ENCODE measurements around the gene SHH. TPM values are rescaled to one million over a fixed set of nuclear protein-coding genes. Genes with fewer than 3 reads are reported as not detected.

Gene SHH
- polyA plus RNA-seq, 1 donor from 2014 or later = 1.5 TPM

- Histone ChIP-seq H2AFZ (ENCODE audit: low read depth, low read length) (no peak overlapping the region), H3F3A (ENCODE audit: insufficient read depth, low read length, poor library complexity, severe bottlenecking) (no peaks in the 10 kb centered on the region), H3K9me3 (ENCODE audit: low read length) (no peaks in the 10 kb centered on the region), H3K27ac (ENCODE audit: low read length) (no peak overlapping the region), H3K4me3 (ENCODE audit: low read length) (no peak overlapping the region), H3K9me2 (ENCODE audit: insufficient read depth, low read length) (no peaks in the 10 kb centered on the region), H3K79me2 (replicated peaks; ENCODE audit: insufficient read depth, low read length) (no peaks in the 10 kb centered on the region), H4K20me1 (ENCODE audit: insufficient read depth) (no peaks in the 10 kb centered on the region), H3K4me2 (ENCODE audit: low read length) (no peak overlapping the region), H3K36me3 (ENCODE audit: insufficient read depth, low read length) (no peaks in the 10 kb centered on the region), H3K27me3 (ENCODE audit: insufficient read depth, low read depth, low read length) (peaks cover 96% of the 10 kb centered on the region), H3K9ac (ENCODE audit: low read length) (no peak overlapping the region)
- TF ChIP-seq REST (IDR thresholded peaks at IDR 0.05; ENCODE audit: borderline replicate concordance) = no peak
These were observed 5.1 kb downstream of the SHH start for GRCh38 chr7:155807065-155807671.

- no peak overlapping the region for H3K27ac ChIP-seq (ENCODE audit: low read length)
- H3K9me2 ChIP-seq (ENCODE audit: insufficient read depth, low read length) = no peaks in the 10 kb centered on the region
- no peaks in the 10 kb centered on the region for H3K36me3 ChIP-seq (ENCODE audit: insufficient read depth, low read length)
- peaks cover 98% of the 10 kb centered on the region for H3K27me3 ChIP-seq (ENCODE audit: insufficient read depth, low read depth, low read length)
- H2AFZ ChIP-seq (ENCODE audit: low read depth, low read length) = no peak overlapping the region
- H3K9me3 ChIP-seq (ENCODE audit: low read length) = no peaks in the 10 kb centered on the region
- H3K79me2 ChIP-seq (replicated peaks; ENCODE audit: insufficient read depth, low read length) = no peaks in the 10 kb centered on the region
- no peaks in the 10 kb centered on the region for H3F3A ChIP-seq (ENCODE audit: insufficient read depth, low read length, poor library complexity, severe bottlenecking)
- no peak for TF ChIP-seq REST (IDR thresholded peaks at IDR 0.05; ENCODE audit: borderline replicate concordance)
- peak; percentile 28 for TF ChIP-seq EZH2 (IDR thresholded peaks at IDR 0.05; ENCODE audit: borderline replicate concordance, insufficient read depth, low read length, poor library complexity, severe bottlenecking)
- no peak for TF ChIP-seq TAF1 (IDR thresholded peaks at IDR 0.05; ENCODE audit: low read depth)
- TF ChIP-seq POLR2AphosphoS5 (IDR thresholded peaks at IDR 0.05) = no peak
- H3K9ac ChIP-seq (ENCODE audit: low read length) = peak overlapping the region; percentile 48
- H3K4me2 ChIP-seq (ENCODE audit: low read length) = no peak overlapping the region
- peak overlapping the region; percentile 69 for H3K4me3 ChIP-seq (ENCODE audit: low read length)
- H4K20me1 ChIP-seq (ENCODE audit: insufficient read depth) = no peaks in the 10 kb centered on the region
These were observed 6.0 kb downstream of the SHH start for GRCh38 chr7:155806096-155806871.

GRCh38 chr7:155805826-155806095 is 6.5 kb downstream of the SHH start:
- no peaks in the 10 kb centered on the region for H3K36me3 ChIP-seq (ENCODE audit: insufficient read depth, low read length)
- H3F3A ChIP-seq (ENCODE audit: insufficient read depth, low read length, poor library complexity, severe bottlenecking) = no peaks in the 10 kb centered on the region
- H3K4me2 ChIP-seq (ENCODE audit: low read length) = peak overlapping the region; percentile 60
- no peaks in the 10 kb centered on the region for H3K9me2 ChIP-seq (ENCODE audit: insufficient read depth, low read length)
- no peaks in the 10 kb centered on the region for H3K79me2 ChIP-seq (replicated peaks; ENCODE audit: insufficient read depth, low read length)
- H3K27me3 ChIP-seq (ENCODE audit: insufficient read depth, low read depth, low read length) = peaks cover 98% of the 10 kb centered on the region
- H3K9me3 ChIP-seq (ENCODE audit: low read length) = no peaks in the 10 kb centered on the region
- H4K20me1 ChIP-seq (ENCODE audit: insufficient read depth) = no peaks in the 10 kb centered on the region
- peak overlapping the region; percentile 69 for H3K4me3 ChIP-seq (ENCODE audit: low read length)
- peak overlapping the region; percentile 48 for H3K9ac ChIP-seq (ENCODE audit: low read length)
- no peak overlapping the region for H3K27ac ChIP-seq (ENCODE audit: low read length)
- no peak overlapping the region for H2AFZ ChIP-seq (ENCODE audit: low read depth, low read length)
- TF ChIP-seq EZH2 (IDR thresholded peaks at IDR 0.05; ENCODE audit: borderline replicate concordance, insufficient read depth, low read length, poor library complexity, severe bottlenecking) (no peak), EP300 (conservative IDR thresholded peaks at IDR 0.05; ENCODE audit: poor library complexity, severe bottlenecking) (no peak), SMC3 (conservative IDR thresholded peaks at IDR 0.05; ENCODE audit: poor library complexity) (no peak), REST (IDR thresholded peaks at IDR 0.05; ENCODE audit: borderline replicate concordance) (no peak), CTCF (IDR thresholded peaks at IDR 0.05; ENCODE audit: poor library complexity, severe bottlenecking) (no peak), POLR2AphosphoS5 (IDR thresholded peaks at IDR 0.05) (no peak), TAF1 (IDR thresholded peaks at IDR 0.05; ENCODE audit: low read depth) (no peak)
